ENCODE data around the gene PTCSC3. TPM values are rescaled to one million over a fixed set of nuclear protein-coding genes. Genes with fewer than 3 reads are reported as not detected.

PTCSC3 gene
- total RNA-seq, 1 donor from 2014 or later, result not detected

GRCh38 chr14:36221112-36221511, 44.6 kb upstream of the PTCSC3 start:
- Histone ChIP-seq H3K4me3 (ENCODE audit: low read depth, low read length) (no peak overlapping the region), H3K27me3 (ENCODE audit: control insufficient read depth, insufficient read depth, low read length) (no peaks in the 10 kb centered on the region), H3K36me3 (ENCODE audit: control insufficient read depth, insufficient read depth, low read length) (no peaks in the 10 kb centered on the region)
- no peak for DNase-seq (ENCODE audit: low read depth)
- no peak for FAIRE-seq
- TF ChIP-seq CTCF (IDR thresholded peaks at IDR 0.05; ENCODE audit: insufficient read depth, low read length, severe bottlenecking), result no peak

GRCh38 chr14:36217732-36218131, 41.2 kb upstream of the PTCSC3 start:
- no peak for TF ChIP-seq CTCF (IDR thresholded peaks at IDR 0.05; ENCODE audit: insufficient read depth, low read length, severe bottlenecking)
- no peak overlapping the region for H3K4me3 ChIP-seq (ENCODE audit: low read depth, low read length)
- H3K27me3 ChIP-seq (ENCODE audit: control insufficient read depth, insufficient read depth, low read length), result no peaks in the 10 kb centered on the region
- H3K36me3 ChIP-seq (ENCODE audit: control insufficient read depth, insufficient read depth, low read length), result no peaks in the 10 kb centered on the region
- DNase-seq (ENCODE audit: low read depth) (peak; percentile 84), FAIRE-seq (no peak)

GRCh38 chr14:36217027-36217426, 40.5 kb upstream of the PTCSC3 start:
- no peak for TF ChIP-seq CTCF (IDR thresholded peaks at IDR 0.05; ENCODE audit: insufficient read depth, low read length, severe bottlenecking)
- no peaks in the 10 kb centered on the region for H3K27me3 ChIP-seq (ENCODE audit: control insufficient read depth, insufficient read depth, low read length)

GRCh38 chr14:36215217-36215598, 38.7 kb upstream of the PTCSC3 start:
- FAIRE-seq (no peak), DNase-seq (ENCODE audit: low read depth) (no peak)
- H3K36me3 ChIP-seq (ENCODE audit: control insufficient read depth, insufficient read depth, low read length), result no peaks in the 10 kb centered on the region
- H3K4me3 ChIP-seq (ENCODE audit: low read depth, low read length), result no peak overlapping the region
- no peaks in the 10 kb centered on the region for H3K27me3 ChIP-seq (ENCODE audit: control insufficient read depth, insufficient read depth, low read length)
- no peak for TF ChIP-seq CTCF (IDR thresholded peaks at IDR 0.05; ENCODE audit: insufficient read depth, low read length, severe bottlenecking)

More at GRCh38 chr14:36217027-36217426, 40.5 kb upstream of the PTCSC3 start:
- no peak overlapping the region for H3K4me3 ChIP-seq (ENCODE audit: low read depth, low read length)
- no peak for FAIRE-seq
- H3K36me3 ChIP-seq (ENCODE audit: control insufficient read depth, insufficient read depth, low read length), result no peaks in the 10 kb centered on the region
- no peak for DNase-seq (ENCODE audit: low read depth)

GRCh38 chr14:36214476-36215216, 38.1 kb upstream of the PTCSC3 start:
- Histone ChIP-seq H3K4me3 (ENCODE audit: low read depth, low read length) (no peak overlapping the region), H3K36me3 (ENCODE audit: control insufficient read depth, insufficient read depth, low read length) (no peaks in the 10 kb centered on the region), H3K27me3 (ENCODE audit: control insufficient read depth, insufficient read depth, low read length) (no peaks in the 10 kb centered on the region)
- DNase-seq (ENCODE audit: low read depth), result peak; percentile 36
- TF ChIP-seq CTCF (IDR thresholded peaks at IDR 0.05; ENCODE audit: insufficient read depth, low read length, severe bottlenecking), result no peak
- FAIRE-seq, result no peak

GRCh38 chr14:36212987-36213386, 36.5 kb upstream of the PTCSC3 start:
- DNase-seq (ENCODE audit: low read depth) (no peak), FAIRE-seq (no peak)
- Histone ChIP-seq H3K36me3 (ENCODE audit: control insufficient read depth, insufficient read depth, low read length) (no peaks in the 10 kb centered on the region), H3K4me3 (ENCODE audit: low read depth, low read length) (no peak overlapping the region), H3K27me3 (ENCODE audit: control insufficient read depth, insufficient read depth, low read length) (no peaks in the 10 kb centered on the region)
- TF ChIP-seq CTCF (IDR thresholded peaks at IDR 0.05; ENCODE audit: insufficient read depth, low read length, severe bottlenecking), result no peak

All from bronchial epithelial cell (primary cell).